ENCODE measurements around the gene GRWD1. TPM values are rescaled to one million over a fixed set of nuclear protein-coding genes. Genes with fewer than 3 reads are reported as not detected.

The GRWD1 gene
- total RNA-seq = 25.8 TPM
- long read RNA-seq, full-length matches to known transcripts = 70 of 83 reads
- long read RNA-seq, partial matches to known transcripts = 10 of 83 reads
- long read RNA-seq, other reads (novel, unspliced or antisense) = 3 of 83 reads

DNA sequence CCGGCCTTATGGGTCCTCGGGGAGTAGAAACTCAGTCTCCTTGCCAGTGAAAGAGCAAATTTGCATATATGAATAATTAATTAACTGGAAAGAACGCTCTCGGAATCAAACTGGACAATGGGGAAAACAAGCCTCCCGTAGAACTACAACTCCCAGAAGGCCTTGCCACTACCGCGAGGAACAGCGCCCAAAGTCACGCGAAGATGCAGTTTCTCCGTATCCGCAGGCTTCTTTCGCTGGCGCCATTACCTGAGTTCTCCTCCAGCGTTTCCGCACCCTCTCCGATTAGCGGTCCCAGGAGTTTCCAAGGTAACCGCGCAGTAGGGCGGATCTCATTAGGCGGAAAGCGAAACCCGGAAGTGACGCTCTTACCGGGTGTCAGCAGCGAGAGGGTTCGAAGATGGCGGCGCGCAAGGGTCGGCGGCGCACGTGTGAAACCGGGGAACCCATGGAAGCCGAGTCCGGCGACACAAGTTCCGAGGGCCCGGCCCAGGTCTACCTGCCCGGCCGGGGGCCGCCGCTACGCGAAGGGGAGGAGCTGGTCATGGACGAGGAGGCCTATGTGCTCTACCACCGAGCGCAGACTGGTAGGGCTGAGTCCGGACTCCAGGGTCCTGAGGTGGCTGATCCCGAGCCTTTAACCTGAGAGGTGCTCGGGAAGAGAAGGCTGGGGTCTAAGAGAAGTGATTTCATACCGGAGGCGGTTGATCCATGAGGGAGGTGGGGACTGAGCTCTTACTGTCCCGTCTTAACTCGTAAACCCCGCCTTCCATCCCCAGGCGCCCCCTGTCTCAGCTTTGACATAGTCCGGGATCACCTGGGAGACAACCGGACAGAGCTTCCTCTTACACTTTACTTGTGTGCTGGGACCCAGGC, at the start of gene GRWD1:
GRWD1 (plus strand) TSS at position 378 of the 876 bp plus-strand sequence; CDS start at position 401, 23 bp downstream.
- H3K36me3 ChIP-seq = peaks cover 38% of the 10 kb centered on the region
- peak within 1 kb of the TSS; percentile 93 for H3K27ac ChIP-seq
- intact Hi-C loops (cut with DNase I) = no loop called here
- H3K27me3 ChIP-seq (ENCODE audit: low read depth) = peaks cover 26% of the 10 kb centered on the region
- no peaks in the 10 kb centered on the region for H3K9me3 ChIP-seq
- H3K4me1 ChIP-seq = peaks cover 31% of the 10 kb centered on the region
- TF ChIP-seq, protein P1, sequence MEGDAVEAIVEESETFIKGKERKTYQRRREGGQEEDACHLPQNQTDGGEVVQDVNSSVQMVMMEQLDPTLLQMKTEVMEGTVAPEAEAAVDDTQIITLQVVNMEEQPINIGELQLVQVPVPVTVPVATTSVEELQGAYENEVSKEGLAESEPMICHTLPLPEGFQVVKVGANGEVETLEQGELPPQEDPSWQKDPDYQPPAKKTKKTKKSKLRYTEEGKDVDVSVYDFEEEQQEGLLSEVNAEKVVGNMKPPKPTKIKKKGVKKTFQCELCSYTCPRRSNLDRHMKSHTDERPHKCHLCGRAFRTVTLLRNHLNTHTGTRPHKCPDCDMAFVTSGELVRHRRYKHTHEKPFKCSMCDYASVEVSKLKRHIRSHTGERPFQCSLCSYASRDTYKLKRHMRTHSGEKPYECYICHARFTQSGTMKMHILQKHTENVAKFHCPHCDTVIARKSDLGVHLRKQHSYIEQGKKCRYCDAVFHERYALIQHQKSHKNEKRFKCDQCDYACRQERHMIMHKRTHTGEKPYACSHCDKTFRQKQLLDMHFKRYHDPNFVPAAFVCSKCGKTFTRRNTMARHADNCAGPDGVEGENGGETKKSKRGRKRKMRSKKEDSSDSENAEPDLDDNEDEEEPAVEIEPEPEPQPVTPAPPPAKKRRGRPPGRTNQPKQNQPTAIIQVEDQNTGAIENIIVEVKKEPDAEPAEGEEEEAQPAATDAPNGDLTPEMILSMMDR (IDR thresholded peaks at IDR 0.05) = no peak
- peak within 1 kb of the TSS; percentile 99 for H3K4me3 ChIP-seq
- ATAC-seq (peak; percentile 91 to 94), DNase-seq (peak; percentile 94)

DNA sequence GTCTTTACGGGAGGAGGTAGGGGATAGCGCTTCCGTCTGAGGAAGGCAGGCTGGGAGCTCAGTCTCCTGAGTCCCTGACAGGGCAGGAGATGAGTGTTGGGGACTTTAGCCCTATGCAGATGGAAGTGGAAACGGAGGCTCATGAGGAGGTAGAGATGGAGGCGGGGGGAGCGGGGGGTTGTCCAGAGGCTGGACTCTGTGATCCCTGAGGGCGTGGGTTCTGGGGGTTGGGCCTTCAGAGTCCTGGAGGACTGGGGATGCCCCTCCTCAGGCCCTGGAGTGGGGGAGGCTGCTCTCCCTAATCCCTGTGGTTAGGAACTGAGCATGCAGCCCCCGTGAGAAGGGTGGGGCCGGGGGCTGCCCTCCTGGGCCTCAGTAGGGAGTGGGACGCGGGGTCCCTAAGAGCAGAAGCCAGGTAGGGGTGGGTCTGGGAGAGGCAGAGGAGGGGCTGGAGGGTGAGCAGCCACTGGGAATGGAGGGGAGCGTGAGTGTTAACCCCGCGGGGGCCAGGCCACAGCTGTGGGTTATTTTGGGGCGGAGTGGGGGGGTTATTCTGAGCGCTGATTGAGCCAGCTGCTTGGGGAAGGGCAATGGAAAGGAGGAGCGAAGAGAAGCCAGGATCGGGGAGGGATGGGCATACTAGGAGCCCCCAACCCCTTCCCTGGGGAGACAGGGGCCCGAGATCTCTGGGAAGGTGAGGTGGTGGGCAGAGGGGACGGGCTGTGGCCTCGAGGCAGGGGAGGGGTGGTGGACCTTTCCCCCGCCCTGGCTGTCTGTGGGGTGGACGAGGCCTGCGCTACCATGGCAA, 49.6 kb upstream of the GRWD1 start:
- intact Hi-C loops (cut with DNase I) = no loop called here
- TF ChIP-seq, protein P1 (IDR thresholded peaks at IDR 0.05) = no peak
- DNase-seq (no peak), ATAC-seq (no peak)
- Histone ChIP-seq H3K9me3 (no peaks in the 10 kb centered on the region), H3K27me3 (ENCODE audit: low read depth) (peaks cover 54% of the 10 kb centered on the region), H3K36me3 (no peaks in the 10 kb centered on the region), H3K4me3 (no peak overlapping the region), H3K4me1 (peaks cover 11% of the 10 kb centered on the region), H3K27ac (no peak overlapping the region)

DNA sequence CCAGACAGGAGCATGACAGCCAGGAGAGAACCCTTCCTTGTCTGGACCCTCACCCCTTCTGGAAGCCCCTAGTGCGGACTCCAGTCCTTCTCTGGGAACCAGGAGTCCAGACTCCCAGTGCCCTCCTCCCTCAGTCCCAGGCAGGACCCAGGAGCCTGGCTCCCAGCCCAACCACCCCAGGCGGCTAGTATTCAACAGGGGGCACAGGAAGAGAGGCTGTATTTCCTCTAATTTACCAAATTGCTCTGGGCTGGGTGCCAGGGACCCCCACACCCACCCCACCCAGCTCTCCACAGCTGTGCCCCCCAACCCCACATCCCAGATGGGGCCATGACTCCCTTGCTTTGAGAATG, 49.0 kb upstream of the GRWD1 start:
- intact Hi-C loops (cut with DNase I) = no loop called here
- Histone ChIP-seq H3K27ac (no peak overlapping the region), H3K9me3 (no peaks in the 10 kb centered on the region), H3K36me3 (no peaks in the 10 kb centered on the region), H3K4me3 (no peak overlapping the region), H3K4me1 (peaks cover 11% of the 10 kb centered on the region), H3K27me3 (ENCODE audit: low read depth) (peaks cover 54% of the 10 kb centered on the region)
- no peak for ATAC-seq
- DNase-seq = no peak
- TF ChIP-seq, protein P1 (IDR thresholded peaks at IDR 0.05) = no peak

DNA sequence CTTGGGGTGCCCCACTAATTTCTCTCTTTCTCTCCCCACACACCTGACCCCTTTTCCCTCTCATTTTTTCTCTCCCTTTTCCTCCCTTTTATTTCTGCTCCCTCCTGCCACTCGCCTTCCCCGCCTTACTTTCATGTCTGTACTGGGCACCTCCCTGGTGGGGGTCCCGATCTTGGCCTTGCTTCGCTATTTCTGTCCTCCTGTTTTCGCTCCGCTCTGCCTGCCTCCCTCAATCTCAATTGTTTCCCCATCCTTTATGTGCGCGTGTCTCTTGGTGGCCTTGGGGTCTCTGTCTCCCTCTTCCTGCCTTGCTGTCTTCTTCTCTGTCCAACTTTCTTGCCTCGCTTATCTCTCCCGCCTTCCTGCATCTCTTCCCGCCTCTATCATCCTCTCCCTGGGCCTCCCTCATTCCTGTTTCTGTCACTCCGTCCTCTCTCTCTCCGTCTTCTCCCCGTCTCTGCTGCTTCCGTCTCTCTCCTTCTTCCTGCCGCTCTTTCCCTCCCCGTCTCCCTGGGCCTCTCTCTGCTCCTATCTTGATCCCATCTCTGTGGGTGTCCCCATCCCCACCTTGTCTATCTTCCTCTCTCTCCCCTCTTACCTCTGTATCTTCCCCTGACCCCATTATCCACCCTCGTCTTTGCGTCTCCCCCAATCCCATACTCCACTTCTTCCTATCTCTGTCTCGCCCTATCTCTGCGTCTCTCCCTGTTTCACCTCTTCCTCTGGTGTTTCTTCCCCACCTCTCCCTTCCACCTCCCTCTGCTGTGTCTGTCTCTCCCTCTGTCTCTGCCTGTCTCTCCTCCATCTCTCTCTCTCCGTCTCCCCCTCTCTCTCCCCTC, 48.3 kb upstream of the GRWD1 start:
- intact Hi-C loops (cut with DNase I) = no loop called here
- ATAC-seq (no peak), DNase-seq (no peak)
- Histone ChIP-seq H3K36me3 (no peaks in the 10 kb centered on the region), H3K27ac (no peak overlapping the region), H3K4me1 (peaks cover 11% of the 10 kb centered on the region), H3K4me3 (peak overlapping the region; percentile 38), H3K9me3 (no peaks in the 10 kb centered on the region), H3K27me3 (ENCODE audit: low read depth) (peaks cover 51% of the 10 kb centered on the region)
- TF ChIP-seq, protein P1 (IDR thresholded peaks at IDR 0.05) = no peak

DNA sequence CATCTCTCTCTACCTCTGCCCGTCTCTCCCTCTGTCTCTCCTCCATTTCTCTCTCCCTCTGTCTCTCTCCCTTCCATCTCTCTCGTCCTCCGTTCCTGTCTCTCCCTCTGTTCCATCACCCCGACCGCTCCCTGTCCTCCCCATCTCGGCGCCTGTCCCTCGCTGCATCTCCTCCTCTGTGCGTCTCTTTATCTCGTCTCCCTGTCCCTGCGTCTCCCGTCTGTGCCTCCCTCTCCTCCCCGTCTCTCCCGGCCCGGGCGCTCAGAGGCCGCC, 47.7 kb upstream of the GRWD1 start:
- Histone ChIP-seq H3K4me1 (peaks cover 11% of the 10 kb centered on the region), H3K27me3 (ENCODE audit: low read depth) (peaks cover 45% of the 10 kb centered on the region), H3K4me3 (peak overlapping the region; percentile 38), H3K9me3 (no peaks in the 10 kb centered on the region), H3K27ac (no peak overlapping the region), H3K36me3 (no peaks in the 10 kb centered on the region)
- TF ChIP-seq, protein P1 (IDR thresholded peaks at IDR 0.05) = no peak
- DNase-seq = no peak
- intact Hi-C loops (cut with DNase I) = no loop called here
- no peak for ATAC-seq

Measured in lower lobe of right lung (tissue), 2 donors.